ENCODE data around the gene SNHG17. TPM values are rescaled to one million over a fixed set of nuclear protein-coding genes. Genes with fewer than 3 reads are reported as not detected.

Gene SNHG17
- total RNA-seq, 2 donors from 2014 or later: 21.8 to 28.2 TPM

DNA sequence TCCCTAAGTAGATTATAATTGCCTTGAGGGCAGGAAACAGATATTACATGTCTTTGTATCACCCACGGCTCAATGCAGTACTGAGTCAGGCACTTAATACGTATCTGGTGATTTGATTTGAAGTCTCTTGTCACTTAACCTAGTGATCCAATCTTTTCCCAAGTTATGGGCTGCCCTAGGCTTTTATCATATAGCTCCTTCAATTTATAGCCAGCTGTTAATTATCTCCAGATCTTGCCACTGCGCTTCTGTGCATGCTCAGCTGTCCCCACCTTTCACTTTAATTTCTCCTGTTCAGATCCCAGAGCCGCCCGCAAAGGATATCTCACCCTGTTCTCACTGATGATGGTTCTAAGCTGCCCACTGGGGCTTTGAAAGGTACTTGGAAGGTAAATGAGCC lies 41.9 kb downstream of the SNHG17 start:
- no peaks in the 10 kb centered on the region for H3K36me3 ChIP-seq
- 67% methylated on average over 5 of the region's 5 CpGs for WGBS
- TF ChIP-seq, protein P1, sequence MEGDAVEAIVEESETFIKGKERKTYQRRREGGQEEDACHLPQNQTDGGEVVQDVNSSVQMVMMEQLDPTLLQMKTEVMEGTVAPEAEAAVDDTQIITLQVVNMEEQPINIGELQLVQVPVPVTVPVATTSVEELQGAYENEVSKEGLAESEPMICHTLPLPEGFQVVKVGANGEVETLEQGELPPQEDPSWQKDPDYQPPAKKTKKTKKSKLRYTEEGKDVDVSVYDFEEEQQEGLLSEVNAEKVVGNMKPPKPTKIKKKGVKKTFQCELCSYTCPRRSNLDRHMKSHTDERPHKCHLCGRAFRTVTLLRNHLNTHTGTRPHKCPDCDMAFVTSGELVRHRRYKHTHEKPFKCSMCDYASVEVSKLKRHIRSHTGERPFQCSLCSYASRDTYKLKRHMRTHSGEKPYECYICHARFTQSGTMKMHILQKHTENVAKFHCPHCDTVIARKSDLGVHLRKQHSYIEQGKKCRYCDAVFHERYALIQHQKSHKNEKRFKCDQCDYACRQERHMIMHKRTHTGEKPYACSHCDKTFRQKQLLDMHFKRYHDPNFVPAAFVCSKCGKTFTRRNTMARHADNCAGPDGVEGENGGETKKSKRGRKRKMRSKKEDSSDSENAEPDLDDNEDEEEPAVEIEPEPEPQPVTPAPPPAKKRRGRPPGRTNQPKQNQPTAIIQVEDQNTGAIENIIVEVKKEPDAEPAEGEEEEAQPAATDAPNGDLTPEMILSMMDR (IDR thresholded peaks at IDR 0.05): no peak
- H3K4me3 ChIP-seq: no peak overlapping the region
- no peaks in the 10 kb centered on the region for H3K9me3 ChIP-seq
- no peaks in the 10 kb centered on the region for H3K4me1 ChIP-seq (replicated peaks)
- no peak overlapping the region for H3K27ac ChIP-seq
- no peak for DNase-seq (ENCODE audit: low spot score)
- intact Hi-C loops (cut with DNase I): loop anchor here (10.0 kb wide), 1 partner anchor 158 kb away; no protein-coding TSS in a partner anchor
- no peaks in the 10 kb centered on the region for H3K27me3 ChIP-seq (replicated peaks; ENCODE audit: insufficient read depth)

DNA sequence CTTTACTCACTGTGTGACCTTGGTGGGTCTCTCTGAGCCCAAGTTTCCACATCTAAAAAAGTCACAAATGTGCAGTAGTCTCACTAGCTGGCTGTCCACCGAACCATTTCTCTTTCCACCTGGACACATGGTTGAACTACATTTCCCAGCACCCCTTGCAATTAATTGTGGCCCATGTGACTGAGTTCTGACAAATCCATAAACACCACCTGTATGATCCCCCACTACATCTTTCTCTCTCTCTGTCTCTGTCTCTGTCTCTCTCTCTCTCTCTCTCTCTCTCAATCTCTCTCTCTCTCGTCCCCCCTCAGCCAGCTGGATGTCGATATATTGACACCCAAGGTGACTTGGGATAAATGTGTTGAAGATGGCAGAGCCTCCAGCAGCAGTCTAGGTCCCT lies 42.8 kb downstream of the SNHG17 start:
- Histone ChIP-seq H3K27me3 (replicated peaks; ENCODE audit: insufficient read depth) (no peaks in the 10 kb centered on the region), H3K27ac (no peak overlapping the region), H3K4me3 (no peak overlapping the region), H3K4me1 (replicated peaks) (no peaks in the 10 kb centered on the region), H3K36me3 (no peaks in the 10 kb centered on the region), H3K9me3 (no peaks in the 10 kb centered on the region)
- intact Hi-C loops (cut with DNase I): loop anchor here (10.0 kb wide), 1 partner anchor 158 kb away; no protein-coding TSS in a partner anchor
- TF ChIP-seq, protein P1 (IDR thresholded peaks at IDR 0.05): no peak
- no peak for DNase-seq (ENCODE audit: low spot score)
- 68% methylated on average over 3 of the region's 3 CpGs for WGBS

DNA sequence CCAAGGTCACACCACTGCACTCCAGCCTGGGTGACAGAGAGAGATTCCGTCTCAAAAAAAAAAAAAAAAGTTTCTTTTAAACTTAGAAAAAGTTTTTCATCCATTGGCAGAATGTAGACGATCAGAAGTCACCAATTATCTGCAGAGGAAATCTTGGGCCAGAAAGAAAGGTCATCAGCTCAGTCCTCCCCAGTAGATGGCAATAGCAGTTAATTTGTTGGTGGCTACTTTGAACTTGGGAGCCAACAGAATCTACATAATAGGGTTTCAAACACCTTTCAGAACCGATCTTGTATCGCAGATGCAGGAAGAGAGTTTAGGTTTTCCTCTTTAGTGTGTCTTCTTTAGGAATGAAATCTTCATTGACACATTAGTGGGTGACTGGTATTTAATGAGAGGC lies 47.2 kb downstream of the SNHG17 start:
- Histone ChIP-seq H3K4me3 (no peak overlapping the region), H3K27ac (no peak overlapping the region), H3K27me3 (replicated peaks; ENCODE audit: insufficient read depth) (no peaks in the 10 kb centered on the region), H3K4me1 (replicated peaks) (no peaks in the 10 kb centered on the region), H3K36me3 (no peaks in the 10 kb centered on the region), H3K9me3 (no peaks in the 10 kb centered on the region)
- intact Hi-C loops (cut with DNase I): no loop called here
- 77% methylated on average over 4 of the region's 4 CpGs for WGBS
- DNase-seq (ENCODE audit: low spot score): no peak
- TF ChIP-seq, protein P1 (IDR thresholded peaks at IDR 0.05): no peak
- TF ChIP-seq POLR2AphosphoS5 (IDR thresholded peaks at IDR 0.05) (no peak), POLR2A (IDR thresholded peaks at IDR 0.05) (no peak)

DNA sequence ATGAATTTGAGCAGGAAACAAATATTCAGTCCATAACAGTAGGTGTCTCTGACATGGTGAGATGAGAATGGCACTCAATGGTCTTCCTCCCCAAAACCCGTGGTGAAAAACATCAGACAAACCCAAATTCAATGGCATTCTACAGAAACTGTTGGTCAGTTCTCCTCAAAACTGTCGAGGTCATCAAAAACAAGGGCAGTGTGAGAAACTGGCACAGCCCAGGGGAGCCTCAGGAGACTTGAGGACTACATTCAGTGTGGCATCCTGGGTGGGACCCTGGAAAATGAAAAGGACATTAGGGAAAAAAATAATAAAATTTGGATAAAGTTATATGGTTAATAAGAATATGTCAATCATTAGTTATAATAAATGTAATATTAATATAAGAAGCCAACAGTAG lies 48.3 kb downstream of the SNHG17 start:
- Histone ChIP-seq H3K4me1 (replicated peaks) (no peaks in the 10 kb centered on the region), H3K4me3 (no peak overlapping the region), H3K27ac (no peak overlapping the region), H3K9me3 (no peaks in the 10 kb centered on the region), H3K36me3 (no peaks in the 10 kb centered on the region), H3K27me3 (replicated peaks; ENCODE audit: insufficient read depth) (no peaks in the 10 kb centered on the region)
- intact Hi-C loops (cut with DNase I): no loop called here
- DNase-seq (ENCODE audit: low spot score): no peak
- 83% methylated on average over 2 of the region's 2 CpGs for WGBS
- TF ChIP-seq, protein P1 (IDR thresholded peaks at IDR 0.05): no peak
- TF ChIP-seq POLR2AphosphoS5 (IDR thresholded peaks at IDR 0.05): no peak

DNA sequence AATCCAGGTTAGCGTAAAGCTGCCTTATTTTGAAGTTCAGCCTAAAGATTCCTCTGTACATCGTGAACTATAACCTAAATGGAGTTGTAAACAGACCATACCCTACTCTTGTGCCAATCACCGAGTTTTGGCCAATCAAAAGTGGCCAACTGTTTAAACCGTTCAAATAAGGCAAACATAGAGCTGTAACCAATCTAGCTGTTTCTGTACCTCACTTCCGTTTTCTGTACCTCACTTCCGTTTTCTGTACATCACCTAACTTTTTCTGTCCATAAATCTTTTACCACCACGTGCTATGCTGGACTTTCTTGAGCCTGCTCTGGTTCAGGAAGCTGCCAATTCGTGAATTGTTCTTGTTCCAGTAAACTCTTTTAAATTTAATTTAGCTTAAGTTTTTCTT lies 49.1 kb downstream of the SNHG17 start:
- H3K4me3 ChIP-seq: no peak overlapping the region
- TF ChIP-seq, protein P1 (IDR thresholded peaks at IDR 0.05): no peak
- TF ChIP-seq POLR2AphosphoS5 (IDR thresholded peaks at IDR 0.05): no peak
- TF ChIP-seq POLR2A (IDR thresholded peaks at IDR 0.05): no peak

More for the DNA sequence above, 49.1 kb downstream of the SNHG17 start:
- no peak for DNase-seq (ENCODE audit: low spot score)
- intact Hi-C loops (cut with DNase I): no loop called here
- H3K4me1 ChIP-seq (replicated peaks): no peaks in the 10 kb centered on the region
- no peaks in the 10 kb centered on the region for H3K36me3 ChIP-seq
- 82% methylated on average over 8 of the region's 8 CpGs for WGBS
- no peak overlapping the region for H3K27ac ChIP-seq
- H3K9me3 ChIP-seq: no peaks in the 10 kb centered on the region
- no peaks in the 10 kb centered on the region for H3K27me3 ChIP-seq (replicated peaks; ENCODE audit: insufficient read depth)
